DOHH2 (cell line): Measurements from ENCODE around the gene ADGRL2.

ENCODE experiments used
- EZH2phosphoT487 ChIP-seq: fragments of 200-600 bp; sonication (generic); IDR thresholded peaks from 2 replicates; pipeline ENCODE4 v1.6.1; 2017; ENCODE audit warnings: borderline replicate concordance, mild to moderate bottlenecking, antibody characterized with exemption, low read length, moderate library complexity, mixed read lengths
- TF ChIP-seq, protein P1 (sequence below): fragments of 200-600 bp; sonication (generic); IDR thresholded peaks from one replicate; pipeline ENCODE4 v1.5.1; 2014; ENCODE audit warnings: antibody characterized with exemption, mild to moderate bottlenecking, low read depth, low read length; ENCODE audit not compliant: poor library complexity, severe bottlenecking

DNA sequence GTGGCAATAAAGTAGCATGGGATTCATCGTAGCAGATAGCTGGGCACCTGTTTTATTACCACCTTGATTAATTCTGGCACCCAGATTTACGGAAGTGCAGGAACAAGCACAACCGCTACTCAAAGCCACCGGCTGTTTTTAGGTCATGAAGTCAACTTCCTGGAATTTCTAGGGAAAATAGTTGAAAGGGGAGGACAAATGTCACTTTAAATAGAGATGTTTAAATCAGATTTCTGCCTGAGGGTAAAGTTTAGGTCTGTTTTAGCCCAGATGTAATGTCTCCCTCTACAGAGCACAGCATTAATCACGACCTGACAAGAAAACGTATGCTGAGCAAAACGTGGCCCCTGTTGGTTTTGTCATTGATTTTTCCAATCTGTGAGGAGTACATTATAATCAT is 8.0 kb downstream of the ADGRL2 start:
- TF ChIP-seq, protein P1, sequence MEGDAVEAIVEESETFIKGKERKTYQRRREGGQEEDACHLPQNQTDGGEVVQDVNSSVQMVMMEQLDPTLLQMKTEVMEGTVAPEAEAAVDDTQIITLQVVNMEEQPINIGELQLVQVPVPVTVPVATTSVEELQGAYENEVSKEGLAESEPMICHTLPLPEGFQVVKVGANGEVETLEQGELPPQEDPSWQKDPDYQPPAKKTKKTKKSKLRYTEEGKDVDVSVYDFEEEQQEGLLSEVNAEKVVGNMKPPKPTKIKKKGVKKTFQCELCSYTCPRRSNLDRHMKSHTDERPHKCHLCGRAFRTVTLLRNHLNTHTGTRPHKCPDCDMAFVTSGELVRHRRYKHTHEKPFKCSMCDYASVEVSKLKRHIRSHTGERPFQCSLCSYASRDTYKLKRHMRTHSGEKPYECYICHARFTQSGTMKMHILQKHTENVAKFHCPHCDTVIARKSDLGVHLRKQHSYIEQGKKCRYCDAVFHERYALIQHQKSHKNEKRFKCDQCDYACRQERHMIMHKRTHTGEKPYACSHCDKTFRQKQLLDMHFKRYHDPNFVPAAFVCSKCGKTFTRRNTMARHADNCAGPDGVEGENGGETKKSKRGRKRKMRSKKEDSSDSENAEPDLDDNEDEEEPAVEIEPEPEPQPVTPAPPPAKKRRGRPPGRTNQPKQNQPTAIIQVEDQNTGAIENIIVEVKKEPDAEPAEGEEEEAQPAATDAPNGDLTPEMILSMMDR = no peak
- no peak for TF ChIP-seq EZH2phosphoT487
